Body of pancreas (tissue), 4 donors: ENCODE results near the gene NEURL1.

Source experiments
- POLR2A ChIP-seq, 3 donors: fragments of 450-650 bp; IDR thresholded peaks; one replicate each; pipeline ENCODE4 v1.6.1; 2016; ENCODE audit warnings: antibody characterized with exemption in 3 of 3, mild to moderate bottlenecking in 2 of 3
- TF ChIP-seq, protein P1 (sequence below), 7 experiments: fragments of 450-650 bp in 4 of 7; fragments of 200-600 bp in 3 of 7; sonication (generic) in 3 of 7; IDR thresholded peaks; one replicate each; pipeline ENCODE4 v1.5.1; 2016 to 2019; ENCODE audit warnings: antibody characterized with exemption in 7 of 7

DNA sequence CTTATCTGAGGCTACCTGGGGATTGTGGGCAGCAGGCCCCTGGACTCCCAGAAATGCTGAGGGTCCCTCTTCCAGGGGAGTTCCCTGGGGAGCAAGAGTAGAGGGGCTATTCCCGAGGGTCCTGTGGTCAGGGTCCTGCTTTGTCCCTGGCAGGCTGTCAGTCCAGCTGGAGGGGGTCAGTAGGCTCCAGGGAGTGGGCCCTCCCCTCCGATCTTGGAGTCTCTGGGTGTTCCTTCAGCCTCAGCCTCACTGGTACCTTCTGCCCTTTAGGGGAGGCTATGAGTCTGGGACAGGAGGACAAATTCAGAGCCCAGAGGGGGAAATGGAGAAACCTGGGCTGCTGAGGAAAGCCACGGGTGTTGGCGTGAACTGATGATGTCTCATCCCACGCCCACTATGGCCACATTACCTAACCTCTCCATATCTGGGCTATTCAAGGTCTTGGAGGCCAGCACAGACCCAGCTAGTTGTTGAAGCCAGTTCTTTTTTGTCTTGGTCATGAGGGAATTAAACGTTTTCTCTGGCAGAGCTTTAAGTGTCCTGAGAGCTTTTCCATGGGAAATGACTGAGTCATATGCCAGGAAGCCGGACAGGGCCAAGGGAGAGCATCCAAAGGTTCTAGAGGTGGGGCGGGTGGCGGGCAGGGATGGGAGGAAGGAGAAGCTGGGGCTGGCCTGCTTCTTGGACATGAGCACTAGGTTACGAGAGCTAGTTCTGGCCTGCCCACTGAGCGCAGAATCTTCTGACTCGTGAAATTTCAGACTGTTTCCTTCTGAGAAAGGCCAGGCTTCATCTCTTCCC, 47.5 kb upstream of the NEURL1 start:
- TF ChIP-seq, protein P1, sequence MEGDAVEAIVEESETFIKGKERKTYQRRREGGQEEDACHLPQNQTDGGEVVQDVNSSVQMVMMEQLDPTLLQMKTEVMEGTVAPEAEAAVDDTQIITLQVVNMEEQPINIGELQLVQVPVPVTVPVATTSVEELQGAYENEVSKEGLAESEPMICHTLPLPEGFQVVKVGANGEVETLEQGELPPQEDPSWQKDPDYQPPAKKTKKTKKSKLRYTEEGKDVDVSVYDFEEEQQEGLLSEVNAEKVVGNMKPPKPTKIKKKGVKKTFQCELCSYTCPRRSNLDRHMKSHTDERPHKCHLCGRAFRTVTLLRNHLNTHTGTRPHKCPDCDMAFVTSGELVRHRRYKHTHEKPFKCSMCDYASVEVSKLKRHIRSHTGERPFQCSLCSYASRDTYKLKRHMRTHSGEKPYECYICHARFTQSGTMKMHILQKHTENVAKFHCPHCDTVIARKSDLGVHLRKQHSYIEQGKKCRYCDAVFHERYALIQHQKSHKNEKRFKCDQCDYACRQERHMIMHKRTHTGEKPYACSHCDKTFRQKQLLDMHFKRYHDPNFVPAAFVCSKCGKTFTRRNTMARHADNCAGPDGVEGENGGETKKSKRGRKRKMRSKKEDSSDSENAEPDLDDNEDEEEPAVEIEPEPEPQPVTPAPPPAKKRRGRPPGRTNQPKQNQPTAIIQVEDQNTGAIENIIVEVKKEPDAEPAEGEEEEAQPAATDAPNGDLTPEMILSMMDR (IDR thresholded peaks at IDR 0.05), result no peak
- no peak for TF ChIP-seq POLR2A (IDR thresholded peaks at IDR 0.05)
